K562 (cell line): ENCODE results near the gene RHOF. TPM values are rescaled to one million over a fixed set of nuclear protein-coding genes. Genes with fewer than 3 reads are reported as not detected.

Source experiments
- CHAMP1 ChIP-seq: fragments of 450-650 bp; IDR thresholded peaks from 2 replicates; pipeline ENCODE4 v1.6.1; 2016; ENCODE audit warnings: mild to moderate bottlenecking
- CSDE1 ChIP-seq, 2 experiments: fragments of 450-650 bp; IDR thresholded peaks; 2 replicates each; pipeline ENCODE4 v1.6.1; 2016; ENCODE audit warnings: mild to moderate bottlenecking in 1 of 2
- ELK3 ChIP-seq: fragments of 450-650 bp; formaldehyde crosslinking; IDR thresholded peaks from 2 replicates; pipeline ENCODE4 v1.4.0; 2020; ENCODE audit warnings: mild to moderate bottlenecking
- FOSL1 ChIP-seq: fragments of 200-800 bp; sonication (Bioruptor generic); conservative IDR thresholded peaks from 2 replicates; pipeline ENCODE4 v1.6.1; 2016; ENCODE audit warnings: missing genetic modification characterization, missing compliant biosample characterization
- HCFC1 ChIP-seq: IDR thresholded peaks from 2 replicates; pipeline ENCODE4 v1.6.1; 2012; ENCODE audit warnings: low read depth, low read length, improper control_type of control experiment
- HDAC8 ChIP-seq: fragments of 450-650 bp; IDR thresholded peaks from 2 replicates; pipeline ENCODE4 v1.6.1; 2016; ENCODE audit warnings: mild to moderate bottlenecking, missing genetic modification characterization, moderate library complexity, missing compliant biosample characterization
- LCOR ChIP-seq: sonication (generic); formaldehyde crosslinking; IDR thresholded peaks from 2 replicates; pipeline ENCODE4 v1.8.0; 2022; ENCODE audit warnings: mild to moderate bottlenecking, missing genetic modification reagents
- NFIC ChIP-seq: fragments of 450-650 bp; IDR thresholded peaks from 2 replicates; pipeline ENCODE4 v1.6.1; 2017; ENCODE audit warnings: mild to moderate bottlenecking, inconsistent platforms
- NR2C1 ChIP-seq, 2 experiments: fragments of 450-650 bp; IDR thresholded peaks; 2 replicates each; pipeline ENCODE4 v1.6.1; 2017; ENCODE audit warnings: mild to moderate bottlenecking in 2 of 2, antibody characterized with exemption in 1 of 2, inconsistent platforms in 1 of 2, missing compliant biosample characterization in 1 of 2, missing genetic modification characterization in 1 of 2
- SMARCA4 ChIP-seq: fragments of 450-650 bp; IDR thresholded peaks from 2 replicates; pipeline ENCODE4 v1.6.1; 2016
- SPI1 ChIP-seq: IDR thresholded peaks from 2 replicates; pipeline ENCODE4 v1.6.1; 2011; ENCODE audit warnings: low read depth, low read length, control low read depth, borderline replicate concordance
- TEAD4 ChIP-seq, 2 experiments: sonication (generic) in 1 of 2; formaldehyde crosslinking in 1 of 2; IDR thresholded peaks; 2 replicates each; pipeline versions ENCODE4 v1.6.1 to v1.8.0; 2012 to 2022; ENCODE audit warnings: borderline replicate concordance in 1 of 2, inconsistent platforms in 1 of 2, low read length in 1 of 2, mild to moderate bottlenecking in 1 of 2, missing genetic modification reagents in 1 of 2
- ZKSCAN1 ChIP-seq: fragments of 150-350 bp; IDR thresholded peaks from 2 replicates; pipeline ENCODE4 v1.6.1; 2016; ENCODE audit warnings: low read depth, low read length
- ZNF224 ChIP-seq: sonication (generic); formaldehyde crosslinking; IDR thresholded peaks from 2 replicates; pipeline ENCODE4 v1.8.0; 2022; ENCODE audit warnings: mild to moderate bottlenecking, missing genetic modification reagents
- ZNF431 ChIP-seq: sonication (generic); formaldehyde crosslinking; IDR thresholded peaks from 2 replicates; pipeline ENCODE4 v1.8.0; 2022; ENCODE audit warnings: mild to moderate bottlenecking, missing genetic modification reagents
- ZNF589 ChIP-seq: fragments of 200-800 bp; sonication (Bioruptor generic); IDR thresholded peaks from 2 replicates; pipeline ENCODE4 v1.6.1; 2016; ENCODE audit warnings: low read depth, missing genetic modification characterization, missing compliant biosample characterization
- polyA plus RNA-seq, 8 experiments: library from polyadenylated mRNA; depleted of rRNA in 4 of 8; stranded (reverse) in 5 of 8; unstranded in 3 of 8; fragments of >200 nt; fragmentation: Nextera tagmentation in 2 of 8; fragmentation: Illumina TruSeq in 1 of 8; extraction: Ambion mirVana in 2 of 8; extraction: Trizol in 1 of 8; gene quantifications; 2 replicates each; pipeline versions ENCODE4 v1.2.1 to v1.2.3, GENCODE V29; 2011 to 2014; ENCODE audit warnings: inconsistent platforms in 1 of 8, missing spikeins in 1 of 8
- total RNA-seq, 7 experiments: library from RNA; depleted of rRNA in 6 of 7; stranded (reverse); fragments of >200 nt in 6 of 7; fragmentation: Illumina TruSeq in 2 of 7; extraction: Trizol in 2 of 7; gene quantifications; 2 replicates each; pipeline versions ENCODE4 v1.2.1 to v1.2.3, GENCODE V29; 2011 to 2021; ENCODE audit warnings: low replicate concordance in 1 of 7
- TF ChIP-seq, protein P1 (sequence below): sonication (generic); formaldehyde crosslinking; IDR thresholded peaks from 2 replicates; pipeline ENCODE4 v1.8.0; 2022; ENCODE audit warnings: missing genetic modification reagents, mild to moderate bottlenecking, borderline replicate concordance
- TF ChIP-seq, protein P2 (sequence below): sonication (generic); formaldehyde crosslinking; IDR thresholded peaks from 2 replicates; pipeline ENCODE4 v1.8.0; 2022; ENCODE audit warnings: mild to moderate bottlenecking, missing genetic modification reagents, borderline replicate concordance

RHOF gene
- total and polyA plus RNA-seq, 9 of the 15 experiments (the other 6 are each of a cell fraction or from before 2014, with no cell fraction given): 0.13 to 10.1 (median 4.0) TPM

- TF ChIP-seq TEAD4 (IDR thresholded peaks at IDR 0.05; ENCODE audit: low read length) (no peak), TEAD4 (CRISPR knock-in tag; IDR thresholded peaks at IDR 0.05; ENCODE audit: borderline replicate concordance) (peak; percentile 79; the same call in 1 of the 2 replicates), LCOR (CRISPR knock-in tag) (peak; percentile 74; the same call in 1 of the 2 replicates), SPI1 (no peak), NR2C1 (IDR thresholded peaks at IDR 0.05) (peak; percentile 67; the same call in 1 of the 2 replicates), NR2C1 (tag; IDR thresholded peaks at IDR 0.05) (peak; percentile 82), SMARCA4 (peak; percentile 86; the same call in 1 of the 2 replicates), ZNF224 (CRISPR knock-in tag) (no peak), CSDE1 (IDR thresholded peaks at IDR 0.05) (peak in 1 of 2 experiments; percentile 19; a peak in 1 of 4 replicates), FOSL1 (tag) (peak; percentile 88), HCFC1 (no peak), ZKSCAN1 (peak; percentile 70; the same call in 1 of the 2 replicates), ELK3 (CRISPR knock-in tag) (no peak), HDAC8 (tag) (peak; percentile 79; the same call in 1 of the 2 replicates), CHAMP1 (no peak), NFIC (peak; percentile 22; the same call in 1 of the 2 replicates), ZNF589 (peak; percentile 91; the same call in 1 of the 2 replicates), ZNF431 (no peak)
- TF ChIP-seq, protein P1, sequence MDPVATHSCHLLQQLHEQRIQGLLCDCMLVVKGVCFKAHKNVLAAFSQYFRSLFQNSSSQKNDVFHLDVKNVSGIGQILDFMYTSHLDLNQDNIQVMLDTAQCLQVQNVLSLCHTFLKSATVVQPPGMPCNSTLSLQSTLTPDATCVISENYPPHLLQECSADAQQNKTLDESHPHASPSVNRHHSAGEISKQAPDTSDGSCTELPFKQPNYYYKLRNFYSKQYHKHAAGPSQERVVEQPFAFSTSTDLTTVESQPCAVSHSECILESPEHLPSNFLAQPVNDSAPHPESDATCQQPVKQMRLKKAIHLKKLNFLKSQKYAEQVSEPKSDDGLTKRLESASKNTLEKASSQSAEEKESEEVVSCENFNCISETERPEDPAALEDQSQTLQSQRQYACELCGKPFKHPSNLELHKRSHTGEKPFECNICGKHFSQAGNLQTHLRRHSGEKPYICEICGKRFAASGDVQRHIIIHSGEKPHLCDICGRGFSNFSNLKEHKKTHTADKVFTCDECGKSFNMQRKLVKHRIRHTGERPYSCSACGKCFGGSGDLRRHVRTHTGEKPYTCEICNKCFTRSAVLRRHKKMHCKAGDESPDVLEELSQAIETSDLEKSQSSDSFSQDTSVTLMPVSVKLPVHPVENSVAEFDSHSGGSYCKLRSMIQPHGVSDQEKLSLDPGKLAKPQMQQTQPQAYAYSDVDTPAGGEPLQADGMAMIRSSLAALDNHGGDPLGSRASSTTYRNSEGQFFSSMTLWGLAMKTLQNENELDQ (CRISPR knock-in tag): 0 out of 2 replicates have a peak, but pooled peaks have one; percentile 47
- TF ChIP-seq, protein P2, sequence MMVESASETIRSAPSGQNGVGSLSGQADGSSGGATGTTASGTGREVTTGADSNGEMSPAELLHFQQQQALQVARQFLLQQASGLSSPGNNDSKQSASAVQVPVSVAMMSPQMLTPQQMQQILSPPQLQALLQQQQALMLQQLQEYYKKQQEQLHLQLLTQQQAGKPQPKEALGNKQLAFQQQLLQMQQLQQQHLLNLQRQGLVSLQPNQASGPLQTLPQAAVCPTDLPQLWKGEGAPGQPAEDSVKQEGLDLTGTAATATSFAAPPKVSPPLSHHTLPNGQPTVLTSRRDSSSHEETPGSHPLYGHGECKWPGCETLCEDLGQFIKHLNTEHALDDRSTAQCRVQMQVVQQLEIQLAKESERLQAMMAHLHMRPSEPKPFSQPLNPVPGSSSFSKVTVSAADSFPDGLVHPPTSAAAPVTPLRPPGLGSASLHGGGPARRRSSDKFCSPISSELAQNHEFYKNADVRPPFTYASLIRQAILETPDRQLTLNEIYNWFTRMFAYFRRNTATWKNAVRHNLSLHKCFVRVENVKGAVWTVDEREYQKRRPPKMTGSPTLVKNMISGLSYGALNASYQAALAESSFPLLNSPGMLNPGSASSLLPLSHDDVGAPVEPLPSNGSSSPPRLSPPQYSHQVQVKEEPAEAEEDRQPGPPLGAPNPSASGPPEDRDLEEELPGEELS (CRISPR knock-in tag): 0 out of 2 replicates have a peak, but pooled peaks have one; percentile 31
These were observed 44.8 kb downstream of the RHOF start (continued) for GRCh38 chr12:121748571-121749265.
